Measurements from ENCODE around the gene PLXNA4. TPM values are rescaled to one million over a fixed set of nuclear protein-coding genes. Genes with fewer than 3 reads are reported as not detected.

Gene PLXNA4
- total RNA-seq, 1 experiment from 2014 or later: 0.11 TPM

DNA sequence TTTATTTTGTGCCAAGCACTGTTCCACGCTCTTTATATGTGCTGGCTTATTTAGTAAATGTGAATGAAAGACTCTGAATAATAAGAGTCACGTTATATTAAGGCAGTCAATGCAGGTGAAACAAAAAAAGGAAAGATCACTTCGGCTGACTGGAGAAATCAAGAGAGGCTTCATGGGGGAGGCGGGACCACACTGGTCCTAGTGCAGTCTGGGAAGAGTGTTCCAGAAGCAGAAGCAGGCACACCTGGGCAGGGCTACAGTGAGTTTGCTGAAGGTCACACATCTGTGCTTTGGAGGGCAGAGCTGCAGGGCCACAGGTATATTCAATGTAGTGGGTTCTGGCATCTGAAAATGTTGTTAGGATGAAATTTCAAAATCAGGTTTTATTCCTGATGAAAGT lies 176.9 kb downstream of the PLXNA4 start:
- H3K4me1 ChIP-seq (ENCODE audit: insufficient read depth, low read length, poor library complexity, severe bottlenecking): no peaks in the 10 kb centered on the region
- H3K4me3 ChIP-seq (ENCODE audit: low read depth, low read length, poor library complexity, severe bottlenecking): no peak overlapping the region
- DNase-seq (ENCODE audit: low spot score): no peak
- CTCF ChIA-PET: no interaction called here
- no peak for TF ChIP-seq EZH2 (IDR thresholded peaks at IDR 0.05; ENCODE audit: borderline replicate concordance, low read depth, low read length, poor library complexity, severe bottlenecking)
- TF ChIP-seq, protein P1, sequence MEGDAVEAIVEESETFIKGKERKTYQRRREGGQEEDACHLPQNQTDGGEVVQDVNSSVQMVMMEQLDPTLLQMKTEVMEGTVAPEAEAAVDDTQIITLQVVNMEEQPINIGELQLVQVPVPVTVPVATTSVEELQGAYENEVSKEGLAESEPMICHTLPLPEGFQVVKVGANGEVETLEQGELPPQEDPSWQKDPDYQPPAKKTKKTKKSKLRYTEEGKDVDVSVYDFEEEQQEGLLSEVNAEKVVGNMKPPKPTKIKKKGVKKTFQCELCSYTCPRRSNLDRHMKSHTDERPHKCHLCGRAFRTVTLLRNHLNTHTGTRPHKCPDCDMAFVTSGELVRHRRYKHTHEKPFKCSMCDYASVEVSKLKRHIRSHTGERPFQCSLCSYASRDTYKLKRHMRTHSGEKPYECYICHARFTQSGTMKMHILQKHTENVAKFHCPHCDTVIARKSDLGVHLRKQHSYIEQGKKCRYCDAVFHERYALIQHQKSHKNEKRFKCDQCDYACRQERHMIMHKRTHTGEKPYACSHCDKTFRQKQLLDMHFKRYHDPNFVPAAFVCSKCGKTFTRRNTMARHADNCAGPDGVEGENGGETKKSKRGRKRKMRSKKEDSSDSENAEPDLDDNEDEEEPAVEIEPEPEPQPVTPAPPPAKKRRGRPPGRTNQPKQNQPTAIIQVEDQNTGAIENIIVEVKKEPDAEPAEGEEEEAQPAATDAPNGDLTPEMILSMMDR (conservative IDR thresholded peaks at IDR 0.05; ENCODE audit: low read depth, low read length): no peak
- POLR2A ChIA-PET (ENCODE audit: low non-redundant PET): no interaction called here
- H3K27ac ChIP-seq (ENCODE audit: low read depth, low read length, poor library complexity, severe bottlenecking): no peak overlapping the region
- no peaks in the 10 kb centered on the region for H3K36me3 ChIP-seq (ENCODE audit: insufficient read depth, low read length, poor library complexity, severe bottlenecking)
- no TSS peak for BruUV-seq (replicated peaks)
- intact Hi-C loops (cut with micrococcal nuclease; ENCODE audit: unreplicated experiment): no loop called here
- no peaks in the 10 kb centered on the region for H3K27me3 ChIP-seq (replicated peaks; ENCODE audit: insufficient read depth, low read depth, low read length, poor library complexity)
- no peaks in the 10 kb centered on the region for H3K9me3 ChIP-seq (ENCODE audit: low read depth, low read length, poor library complexity, severe bottlenecking)

DNA sequence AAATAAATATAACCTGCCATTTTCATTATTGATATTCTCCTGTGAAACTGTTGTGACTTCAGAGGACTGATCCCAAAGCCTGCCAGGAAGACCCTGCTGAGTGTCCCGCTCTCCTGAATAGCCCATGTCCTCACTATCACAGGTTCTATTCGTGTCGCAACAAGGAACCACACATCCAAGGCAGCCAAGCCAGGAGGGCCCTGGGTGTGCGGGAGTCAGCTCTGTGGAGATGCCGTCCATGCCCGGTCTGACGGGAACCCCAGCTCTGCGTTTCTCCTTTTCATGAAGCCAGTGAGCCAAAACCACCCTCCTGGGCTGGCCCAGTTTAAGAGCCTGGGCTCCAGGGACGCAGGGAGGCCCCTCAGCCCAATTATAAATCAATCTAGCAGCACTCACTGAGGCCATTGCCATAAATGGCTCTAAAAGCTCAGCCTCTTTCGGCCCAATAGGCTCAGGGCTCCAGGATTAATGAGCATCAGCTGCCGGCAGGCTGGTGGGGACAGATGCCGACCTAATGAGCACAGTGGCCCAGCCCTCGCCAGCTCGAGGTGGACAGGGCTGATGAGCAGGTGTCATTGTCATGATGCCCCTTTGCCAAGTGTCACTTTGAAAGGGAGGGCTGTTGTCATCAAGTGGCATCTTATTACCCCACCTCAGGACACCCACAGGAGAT lies 177.9 kb downstream of the PLXNA4 start:
- no TSS peak for BruUV-seq (replicated peaks)
- intact Hi-C loops (cut with micrococcal nuclease; ENCODE audit: unreplicated experiment): no loop called here
- Histone ChIP-seq H3K36me3 (ENCODE audit: insufficient read depth, low read length, poor library complexity, severe bottlenecking) (no peaks in the 10 kb centered on the region), H3K4me3 (ENCODE audit: low read depth, low read length, poor library complexity, severe bottlenecking) (no peak overlapping the region), H3K9me3 (ENCODE audit: low read depth, low read length, poor library complexity, severe bottlenecking) (no peaks in the 10 kb centered on the region), H3K4me1 (ENCODE audit: insufficient read depth, low read length, poor library complexity, severe bottlenecking) (no peaks in the 10 kb centered on the region), H3K27ac (ENCODE audit: low read depth, low read length, poor library complexity, severe bottlenecking) (no peak overlapping the region), H3K27me3 (replicated peaks; ENCODE audit: insufficient read depth, low read depth, low read length, poor library complexity) (no peaks in the 10 kb centered on the region)
- CTCF ChIA-PET: no interaction called here
- DNase-seq (ENCODE audit: low spot score): no peak
- POLR2A ChIA-PET (ENCODE audit: low non-redundant PET): no interaction called here
- TF ChIP-seq EZH2 (IDR thresholded peaks at IDR 0.05; ENCODE audit: borderline replicate concordance, low read depth, low read length, poor library complexity, severe bottlenecking): no peak
- TF ChIP-seq, protein P1 (conservative IDR thresholded peaks at IDR 0.05; ENCODE audit: low read depth, low read length): no peak

DNA sequence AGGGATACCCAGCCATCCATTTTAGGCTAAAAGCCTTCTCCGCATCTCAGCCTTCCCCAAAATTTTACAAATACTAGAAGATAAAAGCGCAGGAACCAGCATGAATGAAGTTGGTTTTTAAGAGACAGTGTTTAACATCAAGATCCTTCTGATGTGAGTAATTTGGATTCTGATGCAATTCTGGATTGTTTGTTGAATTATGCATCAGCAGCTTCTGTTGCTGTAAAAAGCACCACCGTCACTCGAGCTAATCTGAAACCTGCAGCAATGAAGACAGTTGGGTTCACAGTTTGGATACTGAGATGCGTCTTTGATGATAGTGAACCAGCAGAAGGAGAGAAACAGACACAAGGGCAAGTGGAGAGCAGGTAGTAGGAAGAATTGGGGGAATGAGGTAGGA lies 179.2 kb downstream of the PLXNA4 start:
- H3K4me1 ChIP-seq (ENCODE audit: insufficient read depth, low read length, poor library complexity, severe bottlenecking): no peaks in the 10 kb centered on the region
- CTCF ChIA-PET: no interaction called here
- DNase-seq (ENCODE audit: low spot score): no peak
- no TSS peak for BruUV-seq (replicated peaks)
- POLR2A ChIA-PET (ENCODE audit: low non-redundant PET): no interaction called here
- no peak overlapping the region for H3K27ac ChIP-seq (ENCODE audit: low read depth, low read length, poor library complexity, severe bottlenecking)
- TF ChIP-seq, protein P1 (conservative IDR thresholded peaks at IDR 0.05; ENCODE audit: low read depth, low read length): no peak
- TF ChIP-seq EZH2 (IDR thresholded peaks at IDR 0.05; ENCODE audit: borderline replicate concordance, low read depth, low read length, poor library complexity, severe bottlenecking): no peak
- H3K4me3 ChIP-seq (ENCODE audit: low read depth, low read length, poor library complexity, severe bottlenecking): no peak overlapping the region
- intact Hi-C loops (cut with micrococcal nuclease; ENCODE audit: unreplicated experiment): no loop called here
- H3K36me3 ChIP-seq (ENCODE audit: insufficient read depth, low read length, poor library complexity, severe bottlenecking): no peaks in the 10 kb centered on the region
- no peaks in the 10 kb centered on the region for H3K9me3 ChIP-seq (ENCODE audit: low read depth, low read length, poor library complexity, severe bottlenecking)
- no peaks in the 10 kb centered on the region for H3K27me3 ChIP-seq (replicated peaks; ENCODE audit: insufficient read depth, low read depth, low read length, poor library complexity)

Measured in A673 (cell line).